ENCODE results near the gene CDH4.

Gene CDH4

DNA sequence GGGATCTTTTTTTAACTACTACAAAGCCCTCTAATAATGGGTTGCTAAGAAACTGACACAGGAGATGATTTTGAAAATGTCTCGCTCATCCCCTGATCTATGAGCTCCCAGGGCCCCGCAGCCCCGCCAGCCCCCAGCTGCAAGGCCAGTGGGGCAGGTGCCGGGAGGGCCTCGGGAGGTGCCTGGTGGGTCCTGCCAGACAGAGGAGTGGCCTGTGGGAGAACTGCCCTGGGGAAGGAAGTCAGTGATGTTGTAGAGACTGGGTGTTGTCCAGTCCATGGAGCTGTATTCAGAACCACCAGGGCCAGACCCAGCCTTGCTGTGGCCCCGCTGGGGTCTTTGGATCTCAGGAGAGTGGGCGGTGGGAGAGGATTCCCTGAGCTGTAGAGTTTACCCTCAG, 554.9 kb downstream of the CDH4 start:
- DNase-seq (ENCODE audit: low read depth), result no peak

DNA sequence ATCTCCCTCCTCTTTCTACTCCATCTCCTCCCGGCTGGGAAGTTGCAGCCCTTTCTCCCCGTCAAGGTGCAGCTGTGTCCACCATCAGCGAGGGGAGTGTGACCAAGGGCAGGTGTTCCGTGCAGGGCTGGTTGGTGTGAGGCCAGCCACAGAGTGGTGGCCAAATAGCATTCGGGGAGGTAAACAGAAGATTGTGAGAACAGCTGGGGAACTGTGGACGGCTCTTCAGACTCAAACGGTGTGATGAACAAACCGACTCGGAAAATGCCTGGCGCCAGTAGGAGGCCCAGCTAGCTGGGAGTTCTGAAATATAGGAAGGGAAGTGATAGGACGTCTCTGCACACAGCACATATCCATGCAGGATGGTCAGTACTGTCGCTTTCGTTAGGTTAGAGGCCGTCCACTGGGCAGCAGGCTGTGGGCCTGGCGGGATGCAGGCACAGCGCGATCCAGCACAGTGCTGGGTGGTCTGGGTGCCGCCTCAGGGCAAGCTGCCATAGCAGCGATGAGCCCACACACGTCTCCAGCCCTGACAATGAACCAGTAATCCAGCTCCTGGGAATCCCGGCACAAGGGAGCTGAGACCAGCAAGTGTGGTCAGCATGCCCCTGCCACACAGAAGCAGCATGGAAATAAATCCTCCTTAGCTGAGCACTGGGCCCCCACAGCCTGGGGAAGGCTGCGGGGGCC, 555.6 kb downstream of the CDH4 start:
- no peak for DNase-seq (ENCODE audit: low read depth)

DNA sequence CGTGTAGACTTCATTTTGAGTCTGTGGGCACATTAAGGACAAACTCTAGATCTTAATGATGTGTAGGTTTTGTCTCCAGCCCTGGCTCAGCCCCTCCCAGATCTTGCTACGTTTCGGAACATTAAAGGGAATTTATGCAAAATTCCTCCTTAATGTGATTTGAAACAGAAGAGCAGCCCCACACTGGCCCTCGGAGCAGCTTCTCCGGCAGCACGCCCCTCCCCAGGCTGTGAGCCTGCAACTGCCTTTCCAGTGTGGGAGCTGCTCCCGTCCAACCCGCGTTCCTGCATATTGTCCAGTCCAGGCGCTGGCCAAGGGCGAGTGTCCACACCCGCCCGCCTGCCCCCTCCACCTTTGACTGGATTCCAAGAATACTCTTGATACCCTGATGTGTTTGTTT, 556.4 kb downstream of the CDH4 start:
- DNase-seq (ENCODE audit: low read depth), result no peak

DNA sequence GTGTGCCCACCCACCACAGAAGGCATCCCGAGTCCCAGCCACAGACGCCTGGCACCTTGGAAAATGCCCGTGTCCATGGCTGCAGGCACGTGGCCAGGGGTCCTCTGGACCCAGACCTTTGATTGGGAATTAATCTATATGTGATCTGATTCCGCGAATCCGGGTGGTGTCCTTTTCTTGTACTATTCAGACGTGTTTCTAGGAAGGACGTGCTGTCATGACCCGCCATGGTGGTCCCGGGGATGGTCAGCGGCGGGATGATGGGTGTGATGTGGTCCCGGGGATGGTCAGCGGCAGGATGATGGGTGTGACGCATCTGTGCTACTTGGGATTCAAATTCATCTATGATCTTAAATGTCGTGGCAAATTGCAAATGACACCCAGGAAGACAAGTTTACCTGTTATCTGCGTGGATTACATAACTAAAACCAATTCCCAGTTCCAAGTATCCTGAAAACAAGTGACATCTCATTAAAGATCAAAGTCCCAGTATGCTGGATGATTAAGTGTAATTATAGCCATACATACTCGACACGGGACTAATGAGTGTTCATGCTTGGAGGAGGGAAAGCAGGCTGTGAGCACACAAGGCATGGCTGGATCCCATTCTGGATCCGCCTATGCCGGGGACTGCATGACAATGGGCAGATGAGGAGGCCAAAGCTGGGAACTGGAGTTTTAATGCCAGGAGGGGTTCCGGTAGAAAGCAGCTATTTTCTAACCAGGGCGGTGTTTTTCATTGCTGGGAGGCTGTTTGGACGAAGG, 557.1 kb downstream of the CDH4 start:
- DNase-seq (ENCODE audit: low read depth), result no peak

DNA sequence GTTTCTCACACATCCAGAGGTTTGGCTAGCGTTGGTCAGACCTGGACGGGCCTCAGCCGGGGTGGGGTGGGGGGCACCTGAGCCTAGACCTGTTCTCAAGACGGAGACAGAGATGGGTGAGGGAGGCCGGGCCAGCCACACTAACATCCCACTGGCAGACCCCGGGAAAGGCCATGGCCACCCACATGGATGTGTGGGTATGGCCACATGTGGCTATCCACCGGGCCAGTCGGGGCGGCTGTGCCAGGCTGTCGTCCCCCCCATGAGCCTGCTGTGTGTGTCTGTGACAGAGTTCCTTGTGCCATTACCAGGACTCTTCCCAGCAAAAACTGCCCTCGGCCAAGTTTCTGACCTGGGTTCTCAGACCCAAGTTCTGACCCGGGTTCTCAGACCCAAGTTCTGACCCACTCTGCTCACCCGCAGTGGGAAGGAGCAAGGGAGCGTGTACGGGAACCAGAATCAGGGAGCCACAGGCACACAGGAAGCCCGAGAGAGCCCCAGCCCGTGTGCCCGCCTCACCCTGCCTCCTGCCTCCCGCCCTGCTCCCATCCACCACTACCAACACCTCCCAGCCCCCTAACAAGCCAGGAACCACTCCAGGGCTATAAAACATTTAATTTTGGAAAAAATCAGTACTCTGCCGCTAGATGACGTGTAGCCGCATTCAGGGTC, 558.1 kb downstream of the CDH4 start:
- no peak for DNase-seq (ENCODE audit: low read depth)

DNA sequence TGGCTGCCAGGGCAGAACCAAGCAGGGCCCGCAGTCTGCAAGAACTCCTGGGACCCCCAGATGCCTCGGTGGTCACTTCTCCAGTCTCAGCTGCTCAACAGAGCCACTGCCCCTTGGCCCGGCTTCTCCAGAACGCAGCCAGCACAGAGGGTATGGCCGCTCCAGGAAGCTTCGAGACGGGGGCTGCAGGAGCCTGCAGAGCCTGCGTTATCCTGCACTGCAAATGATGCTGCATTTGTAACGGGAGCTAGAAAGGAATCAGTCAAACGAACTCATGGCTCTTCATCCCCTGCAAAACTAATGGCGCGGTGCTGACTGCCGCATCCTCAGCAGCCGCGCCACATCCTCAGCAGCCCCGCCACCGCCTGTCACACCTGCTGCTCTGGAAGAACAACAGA, 558.7 kb downstream of the CDH4 start:
- DNase-seq (ENCODE audit: low read depth), result no peak

DNA sequence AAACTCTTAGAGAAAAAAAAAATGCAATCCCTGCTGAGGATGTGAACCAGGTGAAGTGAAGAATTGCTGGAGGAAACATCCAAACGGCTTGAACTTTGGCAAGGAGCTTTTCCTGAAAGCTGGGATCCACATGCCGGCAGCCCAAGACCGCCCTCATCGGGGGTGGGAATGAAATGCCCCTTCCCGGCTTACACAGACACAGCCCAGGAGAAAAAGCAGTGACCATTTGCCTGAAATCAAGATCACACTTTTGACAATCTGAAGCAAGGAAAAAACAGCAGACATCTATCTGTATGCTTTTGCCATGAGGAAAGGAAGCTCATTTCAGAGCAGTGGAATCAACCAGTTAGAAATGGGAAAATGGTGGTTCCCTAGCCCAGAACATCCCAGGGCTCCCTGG, 559.1 kb downstream of the CDH4 start:
- DNase-seq (ENCODE audit: low read depth), result no peak

DNA sequence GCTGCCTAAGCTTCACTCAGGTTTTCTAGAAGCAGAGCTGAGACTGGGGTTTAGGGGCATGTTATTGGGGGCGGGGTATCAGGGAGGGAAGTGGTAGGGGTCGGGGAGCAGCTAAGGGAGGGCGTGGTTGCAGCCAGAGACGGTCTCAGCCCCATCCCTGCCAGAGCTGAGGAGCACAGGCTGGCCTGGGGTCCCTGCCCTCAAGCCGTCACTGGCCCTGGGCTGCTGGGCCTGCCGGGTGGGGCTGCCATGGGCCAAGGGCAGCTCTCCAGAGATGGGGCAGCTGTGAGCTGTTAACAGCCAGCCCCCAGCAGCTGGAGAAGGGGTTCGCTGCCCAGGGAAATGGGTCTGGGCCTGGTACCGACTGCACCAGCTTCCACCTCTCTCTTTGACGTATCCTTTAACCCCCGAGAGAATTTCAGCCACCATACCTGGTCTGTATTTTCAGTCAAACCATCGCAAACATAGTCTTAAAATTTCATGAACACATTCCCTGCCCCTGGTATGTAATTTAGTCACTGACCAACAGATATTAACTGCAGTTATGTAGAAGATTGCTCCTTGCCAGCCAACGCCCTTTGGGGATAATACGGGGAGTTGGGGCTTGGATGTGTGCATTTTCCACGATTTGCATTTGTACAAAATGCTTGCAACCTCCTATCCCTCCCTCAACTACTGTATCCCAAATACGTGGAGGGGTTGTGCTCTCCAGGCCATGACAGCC, 560.2 kb downstream of the CDH4 start:
- DNase-seq (ENCODE audit: low read depth), result no peak

DNA sequence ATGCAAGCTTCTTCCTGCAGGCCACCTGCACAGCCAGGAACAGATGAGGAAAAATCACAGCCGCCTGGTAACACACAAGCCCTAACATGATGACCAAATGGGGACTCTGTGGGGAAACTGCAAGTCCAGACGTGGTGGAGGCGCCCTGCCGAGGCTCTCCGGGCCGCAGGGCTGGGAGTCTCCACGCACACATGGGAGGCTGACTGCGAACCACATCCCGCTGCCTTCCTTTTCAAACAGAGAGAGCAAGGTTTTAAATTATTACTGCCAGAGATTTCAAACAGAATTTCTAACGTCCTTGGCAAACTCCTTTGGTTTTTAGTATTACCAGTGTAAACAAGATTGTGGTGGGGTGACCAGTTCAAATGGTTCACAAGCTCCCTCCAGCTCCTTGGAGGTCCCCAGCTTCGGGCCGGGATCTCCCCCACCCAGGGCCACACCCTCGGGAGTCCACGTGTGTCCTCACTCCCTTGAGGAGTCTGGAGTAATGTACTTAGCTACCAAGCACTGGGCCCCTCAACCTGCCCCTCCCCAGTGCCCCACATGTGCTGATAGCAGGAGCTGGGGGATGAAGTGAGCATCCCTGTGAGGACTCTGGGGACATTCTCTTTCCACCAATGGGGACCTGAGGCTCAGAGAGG, 560.9 kb downstream of the CDH4 start:
- no peak for DNase-seq (ENCODE audit: low read depth)

DNA sequence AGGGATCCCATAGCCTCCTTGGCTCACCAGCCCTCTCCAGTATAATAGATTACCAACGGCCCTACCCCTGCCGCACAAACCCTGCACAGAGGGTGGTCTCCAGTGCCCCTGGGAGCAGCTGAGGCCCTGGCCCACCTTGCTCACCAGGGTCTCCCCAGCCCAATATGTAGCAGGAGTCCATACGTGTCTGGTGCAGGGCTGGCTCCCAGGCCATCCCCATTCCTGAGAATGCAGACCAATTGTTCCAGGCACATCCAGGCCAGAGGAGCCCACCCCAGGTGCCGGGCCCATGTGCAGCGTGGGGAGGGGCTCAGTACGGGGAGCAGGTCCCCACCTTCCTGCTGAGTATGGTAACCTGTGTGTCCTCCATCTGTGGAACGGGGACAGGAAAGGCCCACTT, 561.7 kb downstream of the CDH4 start:
- DNase-seq (ENCODE audit: low read depth), result no peak

DNA sequence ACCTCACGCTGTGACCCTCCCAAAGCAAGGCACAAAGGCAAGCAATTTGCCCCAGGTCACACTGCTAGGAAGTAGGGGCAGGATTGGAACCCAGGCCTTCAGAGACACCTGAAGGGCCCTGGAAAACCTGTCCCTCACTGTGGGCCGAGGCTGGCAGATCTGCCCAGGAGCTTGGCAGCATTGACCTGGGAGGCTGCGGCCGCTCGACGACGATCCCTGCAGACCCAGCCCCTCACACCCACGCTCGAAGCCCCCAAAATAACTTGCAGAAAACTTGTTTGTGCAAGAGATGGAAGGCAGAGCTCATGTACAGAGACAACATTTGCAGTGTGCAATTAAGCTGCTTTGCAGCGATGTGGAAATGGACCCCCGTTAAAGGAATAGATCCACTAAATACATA, 562.2 kb downstream of the CDH4 start:
- DNase-seq (ENCODE audit: low read depth), result no peak

DNA sequence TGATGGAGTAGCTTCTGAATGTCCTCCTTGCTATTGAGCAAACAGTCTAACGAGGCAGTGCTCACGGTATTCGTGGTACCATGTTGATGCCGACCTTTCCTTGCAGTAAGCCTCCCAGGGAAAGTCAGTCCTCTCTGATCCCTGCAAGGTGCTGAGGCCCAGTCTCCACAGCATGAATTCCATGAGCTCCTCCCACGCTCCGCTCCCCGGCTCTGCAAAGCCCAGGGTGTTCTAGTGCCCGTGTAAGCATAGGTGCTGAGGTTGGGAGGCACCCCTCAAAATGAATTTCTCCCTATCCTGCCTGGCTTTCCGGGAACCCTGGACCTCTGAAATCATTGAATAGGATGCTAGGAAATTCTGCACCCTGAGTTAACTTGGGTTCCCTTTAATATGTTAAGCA, 562.7 kb downstream of the CDH4 start:
- no peak for DNase-seq (ENCODE audit: low read depth)

DNA sequence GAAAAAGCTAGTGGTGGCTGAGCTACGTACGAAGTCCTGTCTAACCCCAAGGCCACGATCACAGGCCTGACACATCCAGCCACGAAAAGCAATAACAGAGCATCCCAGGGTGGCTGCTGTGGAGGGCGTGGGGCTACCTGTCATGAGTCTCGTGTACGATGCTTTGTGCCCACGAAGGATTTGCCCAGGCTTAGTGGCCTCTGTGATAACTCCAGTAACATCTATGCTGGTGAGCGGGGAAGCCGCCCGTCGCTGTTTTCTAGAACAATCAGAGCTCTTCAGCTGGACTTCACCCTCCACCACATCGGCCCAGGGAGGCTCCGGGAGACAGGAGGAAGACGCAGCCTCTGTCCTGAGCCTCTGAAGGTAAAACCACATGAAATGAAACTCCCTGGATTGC, 563.1 kb downstream of the CDH4 start:
- no peak for DNase-seq (ENCODE audit: low read depth)

DNA sequence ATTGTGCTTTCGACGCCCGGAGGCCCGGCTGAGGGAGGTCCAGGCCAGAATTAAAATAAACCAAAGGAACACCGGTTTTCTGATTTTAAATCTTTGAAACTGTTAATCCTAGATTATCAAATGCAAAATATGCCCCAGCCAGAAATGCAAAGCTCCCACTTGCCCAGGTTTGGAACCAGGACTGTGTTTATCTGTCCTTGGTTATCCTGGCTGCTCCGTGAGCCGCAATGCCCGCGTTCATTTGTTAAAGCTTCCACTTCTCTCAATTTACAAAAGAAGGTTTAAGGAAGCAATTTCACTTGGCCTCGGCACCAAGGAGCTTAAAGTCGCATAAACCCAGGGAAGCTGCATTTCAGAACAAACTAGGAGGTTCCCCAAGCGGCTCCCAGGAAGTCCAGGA, 563.6 kb downstream of the CDH4 start:
- no peak for DNase-seq (ENCODE audit: low read depth)

DNA sequence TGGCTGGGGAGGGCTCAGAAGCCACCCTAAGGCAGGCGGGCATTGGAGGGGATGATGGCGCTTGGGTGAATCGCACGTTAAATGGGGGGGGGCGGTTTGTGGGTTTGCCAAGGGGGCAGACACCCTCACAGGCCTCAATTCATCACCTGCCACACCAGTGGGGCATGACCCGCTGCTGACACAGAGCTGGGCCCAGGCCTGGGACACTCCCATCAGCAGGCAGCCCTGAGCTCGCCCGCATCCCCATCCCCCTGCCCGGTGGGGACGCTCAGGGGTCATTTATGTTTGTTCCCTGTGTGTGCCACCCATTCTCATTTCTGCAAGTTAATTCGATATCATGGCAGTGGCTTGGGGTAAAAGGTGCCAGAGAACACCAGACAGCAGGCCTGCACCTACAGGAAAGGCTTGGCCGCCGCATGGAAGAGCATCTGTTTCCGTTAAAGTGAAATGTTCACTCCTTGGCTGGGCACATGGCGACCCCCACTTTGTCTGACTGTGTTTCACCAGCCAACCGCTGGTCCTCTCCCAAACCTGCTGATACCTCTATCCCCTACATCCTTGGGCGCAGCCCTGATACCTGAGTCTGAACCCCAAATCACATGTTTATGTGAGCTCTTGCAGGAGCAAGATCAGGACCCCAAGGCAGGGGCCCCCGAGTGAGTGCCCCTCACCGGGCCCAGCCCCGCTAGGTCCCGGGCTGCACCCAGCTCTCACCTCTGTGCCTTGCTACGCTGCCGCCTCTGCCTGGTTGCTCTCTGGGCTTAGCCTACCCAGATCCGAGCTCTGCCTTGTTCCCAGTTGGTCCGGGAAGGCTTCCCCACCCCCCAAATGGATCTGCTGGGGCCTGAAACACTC, 564.8 kb downstream of the CDH4 start:
- DNase-seq (ENCODE audit: low read depth), result no peak

DNA sequence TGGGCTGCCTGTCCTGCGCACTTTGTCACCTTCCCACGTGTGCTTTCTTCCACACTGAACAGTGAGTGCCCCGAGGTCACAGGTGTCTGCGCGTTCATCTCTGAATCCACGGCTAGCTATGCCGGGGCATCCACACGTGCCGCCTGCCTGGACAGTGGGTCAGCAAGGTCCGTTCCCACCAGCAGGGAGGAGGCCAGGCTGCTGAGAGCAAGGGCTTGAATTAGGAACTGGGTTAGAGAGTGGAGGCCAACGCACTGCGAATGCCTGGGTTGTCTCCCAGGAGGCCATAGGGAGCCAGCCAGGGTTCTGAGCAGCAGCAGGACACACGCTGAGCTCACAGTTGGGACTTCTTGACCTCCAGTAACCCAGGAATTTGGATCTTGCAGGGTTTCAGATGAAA, 565.5 kb downstream of the CDH4 start:
- no peak for DNase-seq (ENCODE audit: low read depth)

DNA sequence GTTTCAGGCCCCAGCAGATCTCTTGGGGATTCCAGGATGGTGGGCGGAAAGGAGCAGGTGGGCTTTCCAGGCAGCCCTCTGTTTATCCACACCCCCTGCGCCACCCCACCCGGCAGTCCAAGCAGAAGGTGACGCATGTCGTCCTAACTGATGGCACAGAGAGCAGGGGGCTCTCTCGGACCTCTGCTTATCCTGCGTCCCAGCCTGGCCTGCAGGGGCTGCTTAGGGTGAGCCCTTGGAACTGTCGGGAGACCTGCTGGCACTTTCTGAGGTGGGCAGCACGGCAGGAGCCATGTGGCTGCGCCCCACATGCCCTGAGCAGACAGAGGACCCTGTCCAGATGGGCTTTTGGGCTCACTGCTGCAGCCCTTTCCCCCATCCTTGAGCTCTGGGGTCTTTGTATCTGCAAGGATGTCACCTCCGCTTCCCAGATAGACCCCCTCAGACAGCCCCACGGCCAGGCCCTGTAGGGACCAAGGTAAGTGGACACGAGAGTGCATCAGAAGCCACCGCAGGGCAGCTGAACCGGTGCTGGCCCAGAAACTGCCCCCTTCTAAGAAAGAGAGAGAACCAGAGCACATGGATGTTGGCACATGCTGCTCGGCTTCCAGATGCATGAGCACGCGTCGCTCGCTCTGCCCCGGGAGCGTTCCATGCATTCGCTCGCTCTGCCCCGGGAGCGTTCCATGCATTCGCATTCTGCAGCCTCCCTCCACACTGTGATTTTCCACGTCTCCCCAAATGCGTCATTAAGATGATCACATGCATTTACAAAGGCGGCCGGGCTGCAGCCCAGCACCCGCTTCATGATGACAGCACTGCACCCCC, 566.9 kb downstream of the CDH4 start:
- no peak for DNase-seq (ENCODE audit: low read depth)

DNA sequence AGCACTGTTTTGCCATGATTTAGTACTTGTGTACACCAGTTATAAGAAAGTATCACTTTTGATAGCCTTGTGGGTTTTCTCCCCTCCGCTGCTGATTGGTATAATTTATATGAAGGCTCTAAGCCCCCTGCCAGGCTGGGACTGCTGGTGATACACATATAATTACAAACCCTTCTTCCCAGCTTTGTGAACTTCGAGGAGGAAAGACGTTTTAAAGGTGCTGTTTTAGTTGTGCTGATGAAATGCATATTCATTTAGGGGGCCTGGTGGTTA, 567.4 kb downstream of the CDH4 start:
- no peak for DNase-seq (ENCODE audit: low read depth)

DNA sequence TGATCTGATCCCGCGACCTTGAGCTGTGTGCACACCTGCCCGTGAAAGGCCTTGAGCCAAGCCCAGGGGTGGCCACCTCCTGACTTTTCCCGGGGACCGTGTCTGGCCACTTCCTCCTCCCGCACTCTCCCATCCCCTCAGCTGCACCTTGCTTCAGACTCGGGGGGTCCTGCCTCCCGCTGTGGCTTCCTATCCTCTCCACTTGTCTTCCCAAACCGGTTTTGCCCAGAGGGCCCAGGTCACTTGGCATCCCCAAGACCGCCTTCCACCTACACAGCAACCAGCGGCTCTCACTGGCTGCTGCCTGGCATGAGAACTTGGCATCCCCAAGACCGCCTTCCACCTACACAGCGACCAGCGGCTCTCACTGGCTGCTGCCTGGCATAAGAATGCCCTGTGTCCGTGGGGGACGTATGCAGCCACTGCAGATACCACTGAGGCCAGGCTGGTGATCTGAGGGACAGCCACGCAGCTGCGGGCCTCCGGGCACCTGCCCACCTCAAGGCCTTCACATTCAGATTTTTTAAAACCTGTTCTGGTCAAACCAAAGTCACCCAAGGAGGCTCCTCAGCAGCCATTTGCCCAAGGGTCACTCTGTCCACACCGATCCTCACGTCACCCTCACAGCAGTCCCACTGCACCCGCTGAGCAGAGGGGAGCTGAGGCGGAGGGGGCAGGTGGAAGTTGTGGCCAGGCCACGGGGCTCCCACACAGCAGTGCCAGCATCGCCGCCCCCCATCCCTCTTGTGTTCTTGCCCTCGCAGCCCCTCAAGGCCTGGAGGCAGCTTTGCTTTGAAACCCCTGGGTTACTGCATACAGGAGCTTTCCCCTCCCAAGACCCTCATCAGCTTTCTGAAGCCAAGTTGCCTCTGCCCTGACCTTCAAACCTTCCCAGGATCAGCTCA, 568.1 kb downstream of the CDH4 start:
- no peak for DNase-seq (ENCODE audit: low read depth)

DNA sequence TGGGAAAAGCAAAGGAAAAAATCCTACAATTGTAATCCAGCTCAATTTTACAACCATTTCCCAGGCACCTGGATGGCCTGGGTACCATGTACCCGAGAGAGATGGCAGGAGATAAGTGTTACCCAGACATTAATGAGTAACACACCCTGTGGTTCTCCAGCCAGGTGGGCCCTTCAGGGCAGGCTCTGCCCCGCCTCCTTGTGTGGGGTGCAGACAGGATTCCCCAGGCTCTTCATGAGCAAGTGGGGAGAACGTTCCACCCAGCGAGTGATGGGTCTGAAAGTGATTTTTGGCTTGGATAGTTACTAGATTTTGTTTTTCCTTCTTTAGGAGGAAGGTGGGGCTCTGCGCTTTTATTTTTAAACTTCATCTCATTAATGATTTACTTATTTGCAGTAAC, 569.7 kb downstream of the CDH4 start:
- no peak for DNase-seq (ENCODE audit: low read depth)
